Ishikawa (cell line): ENCODE measurements around the gene CILP2.

Source experiments
- CEBPB ChIP-seq: IDR thresholded peaks from 2 replicates; pipeline ENCODE4 v1.6.1; 2012
- CREB1 ChIP-seq: IDR thresholded peaks from 2 replicates; pipeline ENCODE4 v1.6.1; 2012; ENCODE audit warnings: low read depth
- EGR1 ChIP-seq: IDR thresholded peaks from 2 replicates; pipeline ENCODE4 v1.6.1; 2012
- EP300 ChIP-seq: IDR thresholded peaks from 2 replicates; pipeline ENCODE4 v1.6.1; 2012; ENCODE audit warnings: borderline replicate concordance
- FOXM1 ChIP-seq: IDR thresholded peaks from 2 replicates; pipeline ENCODE4 v1.6.1; 2012; ENCODE audit warnings: low read depth, borderline replicate concordance
- MAX ChIP-seq: IDR thresholded peaks from 2 replicates; pipeline ENCODE4 v1.6.1; 2012
- NFIC ChIP-seq: IDR thresholded peaks from 2 replicates; pipeline ENCODE4 v1.6.1; 2012
- RAD21 ChIP-seq: IDR thresholded peaks from 2 replicates; pipeline ENCODE4 v1.6.1; 2012; ENCODE audit warnings: low read depth
- REST ChIP-seq: IDR thresholded peaks from 2 replicates; pipeline ENCODE4 v1.6.1; 2012; ENCODE audit warnings: low read depth, mild to moderate bottlenecking
- TAF1 ChIP-seq: IDR thresholded peaks from 2 replicates; pipeline ENCODE4 v1.6.1; 2012; ENCODE audit warnings: low read depth, mild to moderate bottlenecking
- TCF12 ChIP-seq: IDR thresholded peaks from 2 replicates; pipeline ENCODE4 v1.6.1; 2012; ENCODE audit warnings: low read depth
- TEAD4 ChIP-seq: IDR thresholded peaks from 2 replicates; pipeline ENCODE4 v1.6.1; 2012
- USF1 ChIP-seq: IDR thresholded peaks from 2 replicates; pipeline ENCODE4 v1.6.1; 2012
- YY1 ChIP-seq: IDR thresholded peaks from 2 replicates; pipeline ENCODE4 v1.6.1; 2012; ENCODE audit warnings: low read depth
- ZBTB7A ChIP-seq: IDR thresholded peaks from 2 replicates; pipeline ENCODE4 v1.6.1; 2012; ENCODE audit warnings: low read depth

CILP2 gene

GRCh38 chr19:19568802-19569756 lies 31.0 kb downstream of the CILP2 start:
- TF ChIP-seq CREB1 (no peak), CEBPB (no peak), REST (no peak), ZBTB7A (no peak), FOXM1 (no peak), YY1 (no peak), RAD21 (no peak), MAX (no peak), TAF1 (no peak), TEAD4 (no peak), NFIC (no peak), TCF12 (no peak), EP300 (no peak), USF1 (no peak), EGR1 (no peak)

- TF ChIP-seq MAX (no peak), CREB1 (no peak), FOXM1 (no peak)
Measured at GRCh38 chr19:19570571-19570970, 32.5 kb downstream of the CILP2 start.

GRCh38 chr19:19571071-19571786 lies 33.2 kb downstream of the CILP2 start:
- TF ChIP-seq TEAD4 (no peak), MAX (no peak), EP300 (no peak), ZBTB7A (no peak), FOXM1 (no peak), TCF12 (no peak), USF1 (no peak), REST (no peak), RAD21 (no peak), YY1 (no peak), EGR1 (no peak), NFIC (no peak)

- TF ChIP-seq NFIC (no peak), RAD21 (no peak), MAX (no peak), EP300 (no peak), FOXM1 (no peak), TCF12 (no peak), ZBTB7A (no peak), TEAD4 (no peak), CREB1 (no peak), REST (no peak), USF1 (no peak), CEBPB (no peak), YY1 (no peak)
Measured at GRCh38 chr19:19575411-19575810, 37.3 kb downstream of the CILP2 start.
